Measurements from ENCODE around the gene ABCC6.
"Not testable (repeated sequence)": the region's sequence is repeated elsewhere in the genome, so short reads cannot be mapped to it uniquely, and the experiment has no call there.

Gene ABCC6

GRCh38 chr16:16150117-16150877 lies 73.0 kb downstream of the ABCC6 start:
- DNase-seq (ENCODE audit: insufficient read length, low spot score) (no peak), FAIRE-seq (no peak)
- peak; percentile 49; the same call in 1 of the 2 replicates for TF ChIP-seq POLR2AphosphoS5 (IDR thresholded peaks at IDR 0.05; ENCODE audit: low read depth, low read length)
- no peak for TF ChIP-seq PAX5 (IDR thresholded peaks at IDR 0.05; ENCODE audit: insufficient read depth, low read length, severe bottlenecking)
- TF ChIP-seq POU2F2 (IDR thresholded peaks at IDR 0.05; ENCODE audit: low read depth, low read length), result no peak
- no peak for TF ChIP-seq TAF1 (IDR thresholded peaks at IDR 0.05; ENCODE audit: low read depth, low read length)
- TF ChIP-seq POLR2A (IDR thresholded peaks at IDR 0.05; ENCODE audit: low read depth, low read length), result peak; percentile 27; the same call in 1 of the 2 replicates
- no peak for TF ChIP-seq SPI1 (IDR thresholded peaks at IDR 0.05; ENCODE audit: low read depth, low read length)

GRCh38 chr16:16149710-16150116 lies 73.6 kb downstream of the ABCC6 start:
- no peak for FAIRE-seq
- TF ChIP-seq PAX5 (IDR thresholded peaks at IDR 0.05; ENCODE audit: insufficient read depth, low read length, severe bottlenecking) (no peak), POLR2A (IDR thresholded peaks at IDR 0.05; ENCODE audit: low read depth, low read length) (no peak)
- no peak for DNase-seq (ENCODE audit: insufficient read length, low spot score)

GRCh38 chr16:16148755-16149154 lies 74.5 kb downstream of the ABCC6 start:
- DNase-seq (ENCODE audit: insufficient read length, low spot score), result no peak
- FAIRE-seq, result no peak
- TF ChIP-seq TAF1 (IDR thresholded peaks at IDR 0.05; ENCODE audit: low read depth, low read length) (no peak), PAX5 (IDR thresholded peaks at IDR 0.05; ENCODE audit: insufficient read depth, low read length, severe bottlenecking) (no peak), POLR2AphosphoS5 (IDR thresholded peaks at IDR 0.05; ENCODE audit: low read depth, low read length) (no peak), POLR2A (IDR thresholded peaks at IDR 0.05; ENCODE audit: low read depth, low read length) (no peak), SPI1 (IDR thresholded peaks at IDR 0.05; ENCODE audit: low read depth, low read length) (no peak), POU2F2 (IDR thresholded peaks at IDR 0.05; ENCODE audit: low read depth, low read length) (no peak)

GRCh38 chr16:16148000-16148599 lies 75.2 kb downstream of the ABCC6 start:
- DNase-seq (ENCODE audit: insufficient read length, low spot score); FAIRE-seq: not testable (repeated sequence)

GRCh38 chr16:16147316-16147999 lies 75.8 kb downstream of the ABCC6 start:
- no peak for FAIRE-seq
- DNase-seq (ENCODE audit: insufficient read length, low spot score), result no peak
- TF ChIP-seq SPI1 (IDR thresholded peaks at IDR 0.05; ENCODE audit: low read depth, low read length), result no peak
- TF ChIP-seq TAF1 (IDR thresholded peaks at IDR 0.05; ENCODE audit: low read depth, low read length), result no peak
- TF ChIP-seq POLR2AphosphoS5 (IDR thresholded peaks at IDR 0.05; ENCODE audit: low read depth, low read length), result no peak
- no peak for TF ChIP-seq PAX5 (IDR thresholded peaks at IDR 0.05; ENCODE audit: insufficient read depth, low read length, severe bottlenecking)
- no peak for TF ChIP-seq POU2F2 (IDR thresholded peaks at IDR 0.05; ENCODE audit: low read depth, low read length)

- no peak for FAIRE-seq
- TF ChIP-seq POLR2AphosphoS5 (IDR thresholded peaks at IDR 0.05; ENCODE audit: low read depth, low read length) (no peak), POU2F2 (IDR thresholded peaks at IDR 0.05; ENCODE audit: low read depth, low read length) (no peak), SPI1 (IDR thresholded peaks at IDR 0.05; ENCODE audit: low read depth, low read length) (no peak), PAX5 (IDR thresholded peaks at IDR 0.05; ENCODE audit: insufficient read depth, low read length, severe bottlenecking) (no peak), TAF1 (IDR thresholded peaks at IDR 0.05; ENCODE audit: low read depth, low read length) (no peak), POLR2A (IDR thresholded peaks at IDR 0.05; ENCODE audit: low read depth, low read length) (no peak)
- DNase-seq (ENCODE audit: insufficient read length, low spot score), result no peak
Measured at GRCh38 chr16:16146380-16147315, 76.6 kb downstream of the ABCC6 start.

GRCh38 chr16:16145286-16145685 lies 78.0 kb downstream of the ABCC6 start:
- no peak for TF ChIP-seq SPI1 (IDR thresholded peaks at IDR 0.05; ENCODE audit: low read depth, low read length)
- FAIRE-seq (no peak), DNase-seq (ENCODE audit: insufficient read length, low spot score) (no peak)

GRCh38 chr16:16144416-16144815 lies 78.9 kb downstream of the ABCC6 start:
- DNase-seq (ENCODE audit: insufficient read length, low spot score) (no peak), FAIRE-seq (no peak)
- TF ChIP-seq POLR2A (IDR thresholded peaks at IDR 0.05; ENCODE audit: low read depth, low read length) (no peak), PAX5 (IDR thresholded peaks at IDR 0.05; ENCODE audit: insufficient read depth, low read length, severe bottlenecking) (no peak), POU2F2 (IDR thresholded peaks at IDR 0.05; ENCODE audit: low read depth, low read length) (no peak)

GRCh38 chr16:16143931-16144330 lies 79.4 kb downstream of the ABCC6 start:
- DNase-seq (ENCODE audit: insufficient read length, low spot score), result no peak
- FAIRE-seq, result no peak
- no peak for TF ChIP-seq POLR2A (IDR thresholded peaks at IDR 0.05; ENCODE audit: low read depth, low read length)
- TF ChIP-seq POU2F2 (IDR thresholded peaks at IDR 0.05; ENCODE audit: low read depth, low read length), result no peak
- no peak for TF ChIP-seq TAF1 (IDR thresholded peaks at IDR 0.05; ENCODE audit: low read depth, low read length)
- no peak for TF ChIP-seq POLR2AphosphoS5 (IDR thresholded peaks at IDR 0.05; ENCODE audit: low read depth, low read length)
- no peak for TF ChIP-seq PAX5 (IDR thresholded peaks at IDR 0.05; ENCODE audit: insufficient read depth, low read length, severe bottlenecking)
- TF ChIP-seq SPI1 (IDR thresholded peaks at IDR 0.05; ENCODE audit: low read depth, low read length), result no peak
